RPMI7951 (cell line): Measurements from ENCODE around the gene FICD. TPM values are rescaled to one million over a fixed set of nuclear protein-coding genes. Genes with fewer than 3 reads are reported as not detected.
A peak's percentile ranks its signal among the peaks of the same experiment; 100 is the strongest.
"Not testable (repeated sequence)": the region's sequence is repeated elsewhere in the genome, so short reads cannot be mapped to it uniquely, and the experiment has no call there.

ENCODE experiments used
- DNase-seq: peaks from one replicate; pipeline ENCODE4 v3.0.0-alpha.2; 2012; ENCODE audit warnings: low read depth
- total RNA-seq: library from RNA; depleted of rRNA; stranded (reverse); fragments of >200 nt; shearing (Covaris generic); gene quantifications from 2 replicates; pipeline ENCODE4 v1.2.3, GENCODE V29; 2014

FICD gene
- total RNA-seq, 1 experiment from 2014 or later = 3.5 TPM

DNA sequence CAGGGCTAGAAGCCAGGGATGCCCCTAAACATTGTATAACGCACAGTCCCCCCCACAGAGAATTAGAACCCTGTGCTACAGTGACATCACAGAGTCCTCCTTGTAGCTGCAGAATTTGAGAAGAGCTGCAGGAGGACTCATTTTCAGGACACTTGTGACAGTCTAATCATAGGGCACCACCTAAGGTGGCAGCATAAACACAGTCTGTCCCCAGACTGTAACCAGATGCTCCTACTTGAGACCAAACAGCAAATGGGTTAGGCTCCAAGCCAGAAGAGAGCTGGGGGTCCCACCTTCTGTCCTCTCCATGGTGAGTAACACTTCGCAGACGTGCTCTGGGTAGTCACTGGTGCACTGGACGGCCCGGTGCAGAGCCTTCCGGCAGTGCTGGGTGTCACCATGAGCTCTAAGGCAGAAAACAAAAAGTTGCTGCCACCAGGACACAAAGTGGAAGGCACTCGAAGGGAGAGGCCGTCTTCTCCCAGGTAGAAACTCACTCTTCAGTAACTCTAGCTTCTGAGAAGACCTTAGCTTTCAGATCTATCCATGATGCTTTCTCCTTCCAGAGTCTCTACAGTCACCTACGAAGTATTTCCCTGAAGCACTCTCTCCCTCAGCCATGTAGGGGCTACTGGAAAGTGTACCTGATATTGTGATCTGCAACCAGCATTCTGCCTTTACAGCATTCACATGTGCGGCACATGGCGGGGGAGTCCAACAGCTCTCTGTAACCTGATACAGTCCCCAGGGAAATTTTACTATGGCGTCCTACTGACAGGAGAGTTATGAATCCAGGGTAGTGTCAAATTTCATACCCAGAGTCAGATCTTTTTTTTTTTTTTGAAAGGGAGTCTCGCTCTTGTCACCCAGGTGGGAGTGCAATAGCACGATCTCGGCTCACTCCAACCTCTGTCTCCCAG is 17.1 kb downstream of the FICD start:
- DNase-seq = no peak

DNA sequence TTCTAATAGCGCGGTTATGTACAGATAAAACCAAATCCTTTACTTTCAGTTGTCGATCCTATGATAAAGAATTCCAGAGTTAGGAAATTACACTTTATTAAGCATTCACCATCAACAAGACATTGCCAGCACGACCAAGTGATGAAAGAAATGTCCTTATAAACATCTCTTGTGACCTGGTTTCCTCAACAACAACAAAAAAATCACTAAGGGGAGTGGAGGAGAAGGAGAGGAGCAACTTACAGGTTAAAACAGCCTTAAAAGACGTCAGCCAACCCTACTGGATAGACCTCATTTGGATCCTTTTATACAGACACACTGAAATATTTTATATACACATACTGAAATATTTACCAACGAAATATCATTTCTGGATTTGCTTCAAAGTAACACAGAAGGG is 23.1 kb downstream of the FICD start:
- no peak for DNase-seq

- DNase-seq = no peak
These were observed 23.6 kb downstream of the FICD start for GRCh38 chr12:108538616-108539195.

DNA sequence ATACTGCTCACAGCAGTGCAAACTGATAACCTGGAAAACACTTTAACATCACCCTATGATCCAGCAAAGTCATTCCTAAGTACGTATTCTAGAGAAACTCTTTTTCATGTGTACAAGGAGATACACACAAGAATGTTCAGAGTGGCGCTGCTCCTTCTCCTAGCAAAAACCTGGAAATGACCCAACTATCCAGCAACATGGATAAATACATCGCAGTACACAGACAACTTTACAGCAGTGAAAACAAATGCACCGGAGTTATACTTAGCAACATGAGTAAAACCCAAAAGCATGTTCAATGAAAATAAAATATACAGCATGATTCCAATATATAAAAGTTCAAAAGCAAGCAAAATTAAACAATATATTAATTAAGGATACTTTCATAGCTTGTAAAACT is 27.2 kb downstream of the FICD start:
- DNase-seq = no peak

DNA sequence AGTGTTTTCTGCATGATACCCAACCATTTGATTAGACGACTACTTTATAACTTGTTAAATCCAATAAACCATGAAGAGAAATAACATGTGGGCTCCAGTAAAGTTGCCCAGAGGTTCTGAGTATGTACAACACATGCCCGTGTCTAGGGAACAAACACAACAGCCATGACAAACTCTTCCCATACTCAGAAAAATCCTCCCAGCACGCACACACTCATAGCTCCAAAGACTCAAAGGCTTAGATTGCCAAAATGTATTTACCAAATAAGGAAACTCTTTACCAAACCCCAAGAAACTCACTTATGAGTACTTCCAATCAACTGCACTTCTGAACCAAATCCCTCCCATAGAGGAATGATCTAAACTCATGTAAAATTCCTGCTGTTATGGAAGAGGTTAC is 28.6 kb downstream of the FICD start:
- DNase-seq = no peak

DNA sequence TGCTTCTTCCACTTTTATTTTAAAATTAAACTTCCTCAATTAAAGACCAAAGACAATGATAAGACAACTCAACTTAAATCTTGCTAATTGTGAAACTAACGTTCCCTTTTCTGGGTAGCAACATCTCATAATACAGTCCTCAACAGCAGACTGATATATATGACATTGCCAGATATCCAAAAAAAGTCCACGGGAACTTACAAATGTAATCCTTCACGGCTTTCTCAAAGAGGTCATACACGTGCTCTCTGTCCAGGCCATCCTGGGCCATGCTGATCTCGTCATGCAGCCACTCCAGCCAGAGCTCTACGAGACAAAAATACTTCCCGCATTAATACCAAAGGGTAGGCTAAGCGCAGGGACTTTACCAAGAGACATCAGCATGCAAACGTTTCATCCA is 32.6 kb downstream of the FICD start:
- DNase-seq = no peak

GRCh38 chr12:108548954-108549521 is 34.0 kb downstream of the FICD start:
- DNase-seq = no peak

GRCh38 chr12:108551535-108551934 is 36.5 kb downstream of the FICD start:
- DNase-seq = peak; percentile 19

DNA sequence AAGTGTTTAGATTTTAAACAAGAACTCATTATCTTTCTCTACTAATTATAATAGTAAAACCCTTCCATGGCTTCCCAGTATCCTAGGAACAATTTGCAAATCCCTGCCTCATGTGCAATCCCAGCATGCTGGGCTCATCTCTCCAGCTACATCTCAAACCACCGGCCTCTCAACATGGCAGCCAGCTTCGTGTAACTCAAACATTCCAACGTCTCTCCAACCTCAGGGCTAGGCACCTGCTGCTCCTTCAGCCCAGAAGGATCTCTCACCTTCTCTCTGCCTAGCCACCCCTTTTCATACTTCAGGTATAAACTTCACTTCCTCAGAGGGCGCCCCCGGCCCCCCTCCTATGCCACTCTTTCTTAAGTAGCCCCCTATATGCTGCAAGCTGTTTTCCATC is 38.7 kb downstream of the FICD start:
- no peak for DNase-seq

- not testable (repeated sequence) for DNase-seq
These were observed 40.3 kb downstream of the FICD start for GRCh38 chr12:108555383-108555782.

GRCh38 chr12:108559007-108559655 is 44.1 kb downstream of the FICD start:
- no peak for DNase-seq

DNA sequence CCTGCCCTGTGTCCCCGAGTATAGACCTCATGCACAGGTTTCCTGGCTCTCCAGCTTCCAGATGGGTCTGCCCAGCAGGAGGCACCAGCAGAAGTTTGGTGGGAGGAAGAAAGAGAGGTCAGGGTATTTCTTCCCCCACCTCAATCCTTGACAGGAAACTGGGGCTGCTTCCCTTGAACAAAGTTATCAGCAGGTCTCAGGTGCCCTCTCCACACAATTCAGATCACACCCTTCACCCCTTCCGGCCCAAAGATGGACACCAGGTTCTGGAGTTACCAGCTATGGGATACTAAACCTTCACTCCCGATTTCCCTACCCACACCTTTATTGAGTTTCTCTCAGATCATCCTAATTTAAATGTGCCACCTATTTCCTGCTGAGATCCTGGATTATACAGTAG is 44.7 kb downstream of the FICD start:
- DNase-seq = no peak

DNA sequence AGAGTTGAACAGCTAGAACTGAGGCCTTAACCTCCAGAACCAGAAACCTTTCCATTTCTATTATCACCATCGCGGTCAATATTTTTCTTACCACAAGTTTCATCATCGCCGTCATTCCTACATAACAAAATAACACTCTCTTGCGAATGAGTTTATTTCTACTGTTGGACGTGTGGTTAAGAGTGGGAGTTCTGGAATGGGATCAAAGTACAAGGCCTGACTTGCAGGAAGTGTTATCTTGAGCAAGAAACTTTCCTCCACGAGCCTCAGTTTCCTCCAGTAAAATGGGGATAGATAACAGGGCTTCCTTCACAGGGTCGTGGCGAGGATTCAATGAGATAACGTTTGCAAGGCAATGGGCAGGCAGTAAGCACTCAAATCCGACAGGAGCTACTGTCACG is 45.2 kb downstream of the FICD start:
- no peak for DNase-seq

GRCh38 chr12:108560752-108561719 is 46.0 kb downstream of the FICD start, which contains the start of gene SART3:
SART3 (minus strand) TSS chr12:108561173; CDS start chr12:108561154, 19 bp downstream.
- DNase-seq = peak; percentile 86

GRCh38 chr12:108561852-108562347 is 46.8 kb downstream of the FICD start:
- no peak for DNase-seq

DNA sequence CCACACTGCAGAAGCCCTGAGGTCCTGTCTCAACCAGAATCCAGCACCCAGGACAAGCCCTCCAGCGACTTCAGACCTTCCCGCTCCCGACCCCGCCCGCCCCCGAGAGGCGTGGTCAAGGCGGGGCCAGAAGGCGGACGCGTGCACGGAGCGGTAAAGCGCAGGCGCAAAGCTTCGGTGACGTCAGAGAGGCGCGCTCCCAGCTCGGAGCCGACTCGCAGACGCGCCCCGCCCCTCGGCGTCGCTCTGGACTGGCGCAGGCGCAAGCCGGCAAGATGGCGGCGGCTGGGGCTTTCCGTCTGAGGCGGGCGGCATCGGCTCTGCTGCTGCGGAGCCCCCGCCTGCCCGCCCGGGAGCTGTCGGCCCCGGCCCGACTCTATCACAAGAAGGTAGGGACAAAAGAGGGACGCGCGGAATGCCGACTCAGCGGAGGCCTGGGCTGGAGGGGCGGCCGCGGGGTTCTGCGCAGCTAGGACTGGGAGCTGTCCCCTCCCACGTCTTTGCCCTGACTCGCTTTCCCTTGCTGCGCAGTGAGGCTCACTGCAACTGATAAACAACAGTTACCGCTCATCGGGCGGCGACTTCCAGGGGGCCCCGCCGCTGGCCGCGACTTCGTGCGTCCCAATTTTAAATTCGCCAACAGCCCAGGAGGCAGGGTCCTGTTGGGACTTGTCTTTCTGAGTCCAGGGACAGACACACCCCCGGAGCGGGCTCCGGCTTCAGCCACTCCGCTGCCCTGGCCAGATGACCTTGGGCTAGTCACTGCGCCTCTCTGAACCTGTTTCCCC is 47.5 kb downstream of the FICD start, which contains the start of gene ISCU:
ISCU (plus strand) TSS at position 249 of the 788 bp plus-strand sequence; CDS start at position 276, 27 bp downstream.
- DNase-seq = peak; percentile 94

- DNase-seq = peak; percentile 87
These were observed 48.2 kb downstream of the FICD start for GRCh38 chr12:108563136-108563803.

DNA sequence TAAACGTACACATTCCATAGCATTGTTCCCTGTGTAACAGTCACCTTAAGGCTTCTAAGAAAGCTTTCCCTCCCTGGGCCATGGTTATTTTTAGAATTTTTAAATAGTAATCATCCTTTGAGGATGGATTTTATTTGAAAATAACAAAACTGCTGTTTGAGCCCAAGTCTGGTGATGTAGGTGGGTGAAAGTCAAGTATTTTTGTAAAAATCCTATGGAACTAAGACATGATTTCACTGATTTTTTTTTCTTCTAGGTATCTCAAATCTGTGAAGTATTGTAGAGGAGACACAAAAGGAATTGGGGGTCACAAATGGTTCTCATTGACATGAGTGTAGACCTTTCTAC is 48.7 kb downstream of the FICD start:
- DNase-seq = no peak

DNA sequence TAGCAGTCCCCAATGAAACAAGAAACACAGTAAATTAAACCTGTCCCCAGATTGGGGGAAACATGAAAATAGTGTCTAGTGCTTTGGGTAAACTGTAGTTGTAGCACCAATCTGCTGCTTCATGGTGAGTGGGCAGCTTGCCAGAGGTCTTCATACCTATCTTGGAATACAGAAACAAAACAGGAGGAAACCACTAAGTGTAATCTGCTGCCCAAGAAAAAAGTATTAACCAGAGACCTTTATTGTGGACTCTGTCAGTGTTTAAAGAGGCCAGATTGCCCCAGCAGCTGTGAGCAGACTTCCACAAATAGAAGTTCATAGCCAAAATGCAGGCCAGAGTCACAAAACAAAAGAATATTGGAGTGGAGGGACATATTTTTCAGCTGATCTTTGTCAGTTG is 49.6 kb downstream of the FICD start:
- no peak for DNase-seq

GRCh38 chr12:108565146-108565545 is 50.1 kb downstream of the FICD start:
- no peak for DNase-seq
